Esophagus mucosa (tissue), 1 donor: Measurements from ENCODE around the gene NDUFA12. TPM values are rescaled to one million over a fixed set of nuclear protein-coding genes. Genes with fewer than 3 reads are reported as not detected.

ENCODE experiments used
- ATAC-seq: fragments of 200-7000 bp; cut with Tn5 transposase; one replicate; pipeline ENCODE4 v1.9.1; 2020
- total RNA-seq: library from RNA; stranded (reverse); gene quantifications from one replicate; pipeline ENCODE4 v1.2.4, GENCODE V29; 2023
- donor health status: DM: yes; HTN: yes; CAD: no.

NDUFA12 gene
- total RNA-seq, 1 donor from 2014 or later, result 91.3 TPM

GRCh38 chr12:94979941-94980340, 23.6 kb downstream of the NDUFA12 start:
- ATAC-seq, result no peak

GRCh38 chr12:94977766-94978468, 25.6 kb downstream of the NDUFA12 start:
- peak; percentile 53 for ATAC-seq

- no peak for ATAC-seq
These were observed 30.3 kb downstream of the NDUFA12 start for GRCh38 chr12:94973221-94973620.

GRCh38 chr12:94972795-94973194, 30.7 kb downstream of the NDUFA12 start:
- ATAC-seq, result no peak

GRCh38 chr12:94971923-94972322, 31.6 kb downstream of the NDUFA12 start:
- ATAC-seq, result no peak

- ATAC-seq, result no peak
These were observed 32.9 kb downstream of the NDUFA12 start for GRCh38 chr12:94970560-94970959.

GRCh38 chr12:94969424-94969823, 34.1 kb downstream of the NDUFA12 start:
- no peak for ATAC-seq

GRCh38 chr12:94965982-94966630, 37.4 kb downstream of the NDUFA12 start:
- no peak for ATAC-seq

- no peak for ATAC-seq
These were observed 39.8 kb downstream of the NDUFA12 start for GRCh38 chr12:94963649-94964048.

GRCh38 chr12:94962670-94963069, 40.8 kb downstream of the NDUFA12 start:
- ATAC-seq, result no peak

GRCh38 chr12:94961911-94962310, 41.6 kb downstream of the NDUFA12 start:
- ATAC-seq, result no peak

- no peak for ATAC-seq
These were observed 42.2 kb downstream of the NDUFA12 start for GRCh38 chr12:94961256-94961824.

GRCh38 chr12:94957006-94957405, 46.5 kb downstream of the NDUFA12 start:
- ATAC-seq, result no peak

- ATAC-seq, result no peak
These were observed 48.4 kb downstream of the NDUFA12 start for GRCh38 chr12:94954948-94955592.

- ATAC-seq, result peak; percentile 96
These were observed 49.3 kb downstream of the NDUFA12 start for GRCh38 chr12:94954029-94954685.

- no peak for ATAC-seq
These were observed 51.2 kb downstream of the NDUFA12 start for GRCh38 chr12:94952325-94952724.

- ATAC-seq, result peak; percentile 68
These were observed 52.2 kb downstream of the NDUFA12 start for GRCh38 chr12:94951071-94951934.

GRCh38 chr12:94948232-94948810, 55.2 kb downstream of the NDUFA12 start:
- ATAC-seq, result no peak

- ATAC-seq, result no peak
These were observed 60.8 kb downstream of the NDUFA12 start for GRCh38 chr12:94942663-94943062.

- peak; percentile 96 for ATAC-seq
These were observed 62.0 kb downstream of the NDUFA12 start for GRCh38 chr12:94941440-94941862.

GRCh38 chr12:94940771-94941170, 62.7 kb downstream of the NDUFA12 start:
- no peak for ATAC-seq
